K562 (cell line): ENCODE measurements around the gene GGA3. TPM values are rescaled to one million over a fixed set of nuclear protein-coding genes. Genes with fewer than 3 reads are reported as not detected.

Experiments used
- ADNP ChIP-seq: fragments of 200-800 bp; sonication (Bioruptor generic); IDR thresholded peaks from 2 replicates; pipeline ENCODE4 v1.6.1; 2016; ENCODE audit warnings: missing genetic modification characterization, missing compliant biosample characterization
- GATA2 ChIP-seq: sonication (generic); formaldehyde crosslinking; IDR thresholded peaks from 2 replicates; pipeline ENCODE4 v1.4.0; 2020; ENCODE audit warnings: mild to moderate bottlenecking, missing genetic modification reagents
- HES1 ChIP-seq: fragments of 450-650 bp; IDR thresholded peaks from 2 replicates; pipeline ENCODE4 v1.6.1; 2016; ENCODE audit warnings: low read depth, mild to moderate bottlenecking, moderate library complexity
- HMBOX1 ChIP-seq: sonication (generic); IDR thresholded peaks from 2 replicates; pipeline ENCODE4 v1.6.1; 2016
- KAT2B ChIP-seq: IDR thresholded peaks from one replicate; pipeline ENCODE4 v1.6.1; 2012; ENCODE audit warnings: low read depth, mild to moderate bottlenecking, control low read depth, inconsistent platforms, low read length, moderate library complexity
- KLF16 ChIP-seq: IDR thresholded peaks from 2 replicates; pipeline ENCODE4 v1.6.1; 2016; ENCODE audit warnings: antibody characterized with exemption
- L3MBTL2 ChIP-seq: fragments of 450-650 bp; IDR thresholded peaks from 2 replicates; pipeline ENCODE4 v1.6.1; 2016; ENCODE audit warnings: mild to moderate bottlenecking, moderate library complexity
- MEIS2 ChIP-seq: fragments of 450-650 bp; IDR thresholded peaks from 2 replicates; pipeline ENCODE4 v1.6.1; 2014; ENCODE audit warnings: mild to moderate bottlenecking; ENCODE audit not compliant: partially characterized antibody
- PHF21A ChIP-seq: fragments of 450-650 bp; IDR thresholded peaks from 2 replicates; pipeline ENCODE4 v1.6.1; 2017; ENCODE audit warnings: low read depth, borderline replicate concordance
- POLR2G ChIP-seq: fragments of 200-400 bp; formaldehyde crosslinking; IDR thresholded peaks from 2 replicates; pipeline ENCODE4 v1.6.1; 2017; ENCODE audit warnings: low read depth, mild to moderate bottlenecking, antibody characterized with exemption, low read length, moderate library complexity
- SAFB ChIP-seq: fragments of 200-400 bp; formaldehyde crosslinking; IDR thresholded peaks from 2 replicates; pipeline ENCODE4 v1.6.1; 2017; ENCODE audit warnings: low read depth, low read length, borderline replicate concordance
- TFE3 ChIP-seq: fragments of 450-650 bp; formaldehyde crosslinking; IDR thresholded peaks from 2 replicates; pipeline ENCODE4 v1.4.0; 2020; ENCODE audit warnings: mild to moderate bottlenecking, mixed read lengths
- ZNF23 ChIP-seq: fragments of 250-450 bp; sonication (Bioruptor Pico); IDR thresholded peaks from 2 replicates; pipeline ENCODE4 v1.4.0; 2020; ENCODE audit warnings: mild to moderate bottlenecking
- ZNF24 ChIP-seq: fragments of 450-650 bp; IDR thresholded peaks from 2 replicates; pipeline ENCODE4 v1.6.1; 2016
- ZNF384 ChIP-seq: IDR thresholded peaks from 2 replicates; pipeline ENCODE4 v1.6.1; 2012; ENCODE audit warnings: low read depth, low read length, improper control_type of control experiment
- ZNF561 ChIP-seq: fragments of 450-650 bp; formaldehyde crosslinking; conservative IDR thresholded peaks from 2 replicates; pipeline ENCODE4 v1.4.0; 2020; ENCODE audit warnings: mild to moderate bottlenecking, moderate library complexity
- polyA plus RNA-seq, 8 experiments: library from polyadenylated mRNA; depleted of rRNA in 4 of 8; stranded (reverse) in 5 of 8; unstranded in 3 of 8; fragments of >200 nt; fragmentation: Nextera tagmentation in 2 of 8; fragmentation: Illumina TruSeq in 1 of 8; extraction: Ambion mirVana in 2 of 8; extraction: Trizol in 1 of 8; gene quantifications; 2 replicates each; pipeline versions ENCODE4 v1.2.1 to v1.2.3, GENCODE V29; 2011 to 2014; ENCODE audit warnings: inconsistent platforms in 1 of 8, missing spikeins in 1 of 8
- total RNA-seq, 7 experiments: library from RNA; depleted of rRNA in 6 of 7; stranded (reverse); fragments of >200 nt in 6 of 7; fragmentation: Illumina TruSeq in 2 of 7; extraction: Trizol in 2 of 7; gene quantifications; 2 replicates each; pipeline versions ENCODE4 v1.2.1 to v1.2.3, GENCODE V29; 2011 to 2021; ENCODE audit warnings: low replicate concordance in 1 of 7
- TF ChIP-seq, protein P1 (sequence below): fragments of 200-800 bp; sonication (Bioruptor generic); IDR thresholded peaks from 2 replicates; pipeline ENCODE4 v1.6.1; 2016; ENCODE audit warnings: missing genetic modification characterization, missing compliant biosample characterization
- TF ChIP-seq, protein P2 (sequence below), 2 experiments: fragments of 250-450 bp in 1 of 2; fragments of 450-650 bp in 1 of 2; sonication (Bioruptor Pico) in 1 of 2; IDR thresholded peaks; 2 replicates each; pipeline versions ENCODE4 v1.6.1 to v1.8.0; 2016 to 2021; ENCODE audit warnings: mild to moderate bottlenecking in 2 of 2, moderate library complexity in 2 of 2, missing compliant biosample characterization in 1 of 2, missing genetic modification characterization in 1 of 2
- TF ChIP-seq, protein P3 (sequence below): fragments of 250-450 bp; sonication (Bioruptor Pico); IDR thresholded peaks from 2 replicates; pipeline ENCODE4 v1.6.1; 2021; ENCODE audit warnings: mild to moderate bottlenecking

The GGA3 gene
- total and polyA plus RNA-seq, 9 of the 15 experiments (the other 6 are each of a cell fraction or from before 2014, with no cell fraction given) = 5.7 to 64.9 (median 25.4) TPM

GRCh38 chr17:75289115-75289831, 27.9 kb upstream of the GGA3 start, which contains the start of gene SLC25A19 (continued):
- TF ChIP-seq ADNP (tag) (no peak), L3MBTL2 (peak; percentile 70; the same call in 1 of the 2 replicates), KLF16 (no peak), POLR2G (peak; percentile 99), ZNF24 (peak; percentile 64; the same call in 1 of the 2 replicates), GATA2 (CRISPR knock-in tag) (no peak), HMBOX1 (peak; percentile 97), ZNF384 (peak; percentile 20; the same call in 1 of the 2 replicates), PHF21A (no peak), KAT2B (no peak), ZNF561 (CRISPR knock-in tag) (no peak), MEIS2 (no peak), ZNF23 (CRISPR knock-in tag) (no peak), TFE3 (CRISPR knock-in tag) (no peak), SAFB (no peak), HES1 (no peak)
- TF ChIP-seq, protein P1, sequence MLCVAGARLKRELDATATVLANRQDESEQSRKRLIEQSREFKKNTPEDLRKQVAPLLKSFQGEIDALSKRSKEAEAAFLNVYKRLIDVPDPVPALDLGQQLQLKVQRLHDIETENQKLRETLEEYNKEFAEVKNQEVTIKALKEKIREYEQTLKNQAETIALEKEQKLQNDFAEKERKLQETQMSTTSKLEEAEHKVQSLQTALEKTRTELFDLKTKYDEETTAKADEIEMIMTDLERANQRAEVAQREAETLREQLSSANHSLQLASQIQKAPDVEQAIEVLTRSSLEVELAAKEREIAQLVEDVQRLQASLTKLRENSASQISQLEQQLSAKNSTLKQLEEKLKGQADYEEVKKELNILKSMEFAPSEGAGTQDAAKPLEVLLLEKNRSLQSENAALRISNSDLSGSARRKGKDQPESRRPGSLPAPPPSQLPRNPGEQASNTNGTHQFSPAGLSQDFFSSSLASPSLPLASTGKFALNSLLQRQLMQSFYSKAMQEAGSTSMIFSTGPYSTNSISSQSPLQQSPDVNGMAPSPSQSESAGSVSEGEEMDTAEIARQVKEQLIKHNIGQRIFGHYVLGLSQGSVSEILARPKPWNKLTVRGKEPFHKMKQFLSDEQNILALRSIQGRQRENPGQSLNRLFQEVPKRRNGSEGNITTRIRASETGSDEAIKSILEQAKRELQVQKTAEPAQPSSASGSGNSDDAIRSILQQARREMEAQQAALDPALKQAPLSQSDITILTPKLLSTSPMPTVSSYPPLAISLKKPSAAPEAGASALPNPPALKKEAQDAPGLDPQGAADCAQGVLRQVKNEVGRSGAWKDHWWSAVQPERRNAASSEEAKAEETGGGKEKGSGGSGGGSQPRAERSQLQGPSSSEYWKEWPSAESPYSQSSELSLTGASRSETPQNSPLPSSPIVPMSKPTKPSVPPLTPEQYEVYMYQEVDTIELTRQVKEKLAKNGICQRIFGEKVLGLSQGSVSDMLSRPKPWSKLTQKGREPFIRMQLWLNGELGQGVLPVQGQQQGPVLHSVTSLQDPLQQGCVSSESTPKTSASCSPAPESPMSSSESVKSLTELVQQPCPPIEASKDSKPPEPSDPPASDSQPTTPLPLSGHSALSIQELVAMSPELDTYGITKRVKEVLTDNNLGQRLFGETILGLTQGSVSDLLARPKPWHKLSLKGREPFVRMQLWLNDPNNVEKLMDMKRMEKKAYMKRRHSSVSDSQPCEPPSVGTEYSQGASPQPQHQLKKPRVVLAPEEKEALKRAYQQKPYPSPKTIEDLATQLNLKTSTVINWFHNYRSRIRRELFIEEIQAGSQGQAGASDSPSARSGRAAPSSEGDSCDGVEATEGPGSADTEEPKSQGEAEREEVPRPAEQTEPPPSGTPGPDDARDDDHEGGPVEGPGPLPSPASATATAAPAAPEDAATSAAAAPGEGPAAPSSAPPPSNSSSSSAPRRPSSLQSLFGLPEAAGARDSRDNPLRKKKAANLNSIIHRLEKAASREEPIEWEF (CRISPR knock-in tag) = no peak
- TF ChIP-seq, protein P2, sequence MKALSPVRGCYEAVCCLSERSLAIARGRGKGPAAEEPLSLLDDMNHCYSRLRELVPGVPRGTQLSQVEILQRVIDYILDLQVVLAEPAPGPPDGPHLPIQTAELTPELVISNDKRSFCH (CRISPR knock-in tag; IDR thresholded peaks at IDR 0.05) = no peak
- TF ChIP-seq, protein P2 (tag; IDR thresholded peaks at IDR 0.05) = 0 out of 2 replicates have a peak, but pooled peaks have one; percentile 10
- TF ChIP-seq, protein P3, sequence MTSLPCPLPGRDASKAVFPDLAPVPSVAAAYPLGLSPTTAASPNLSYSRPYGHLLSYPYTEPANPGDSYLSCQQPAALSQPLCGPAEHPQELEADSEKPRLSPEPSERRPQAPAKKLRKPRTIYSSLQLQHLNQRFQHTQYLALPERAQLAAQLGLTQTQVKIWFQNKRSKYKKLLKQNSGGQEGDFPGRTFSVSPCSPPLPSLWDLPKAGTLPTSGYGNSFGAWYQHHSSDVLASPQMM = no peak
